Spleen (tissue), 7 donors: ENCODE measurements around the gene JAM3.

Experiments
- CTCF ChIP-seq, 11 experiments: fragments of 200-600 bp in 7 of 11; fragments of 450-650 bp in 4 of 11; sonication (generic) in 4 of 11; IDR thresholded peaks in 8 of 11; conservative IDR thresholded peaks in 3 of 11; 1 replicate in 7 of 11; 2 replicates in 4 of 11; pipeline versions ENCODE4 v1.4.0 to v1.8.0; 2016 to 2021; ENCODE audit warnings: antibody characterized with exemption in 11 of 11, inconsistent platforms in 4 of 11, mild to moderate bottlenecking in 1 of 11
- POLR2A ChIP-seq, 3 donors: fragments of 450-650 bp; IDR thresholded peaks; one replicate each; pipeline ENCODE4 v1.5.1; 2017; ENCODE audit warnings: antibody characterized with exemption in 3 of 3, mild to moderate bottlenecking in 1 of 3
- donor health status: DM: no; HTN: no; CAD: no; lungs with moderate emphysema.
- donor health status: DM: no; HTN: no; CAD: no.
- donor health status: DM: no; HTN: no; CAD: no.

GRCh38 chr11:134063991-134064747 lies 4.7 kb upstream of the JAM3 start:
- no peak for TF ChIP-seq CTCF (IDR thresholded peaks at IDR 0.05 in 8 of 11, conservative IDR thresholded peaks at IDR 0.05 in 3 of 11)
- TF ChIP-seq POLR2A (IDR thresholded peaks at IDR 0.05) = no peak
